HCT116 (cell line): Measurements from ENCODE around the gene AHCTF1.
"Not testable (repeated sequence)": the region's sequence is repeated elsewhere in the genome, so short reads cannot be mapped to it uniquely, and the experiment has no call there.

Experiments used
- EZH2phosphoT487 ChIP-seq: fragments of 200-600 bp; IDR thresholded peaks from 2 replicates; pipeline ENCODE4 v1.6.1; 2018; ENCODE audit warnings: antibody characterized with exemption, borderline replicate concordance
- ZFX ChIP-seq: fragments of 450-650 bp; IDR thresholded peaks from 2 replicates; pipeline ENCODE4 v1.6.1; 2017
- TF ChIP-seq, protein P1 (sequence below), 3 experiments: fragments of 200-600 bp in 1 of 3; sonication (generic) in 1 of 3; IDR thresholded peaks in 2 of 3; conservative IDR thresholded peaks in 1 of 3; 2 replicates each; pipeline ENCODE4 v1.5.1; 2012 to 2017; ENCODE audit warnings: low read depth in 2 of 3, low read length in 2 of 3, antibody characterized with exemption in 1 of 3, borderline replicate concordance in 1 of 3, control low read depth in 1 of 3, mild to moderate bottlenecking in 1 of 3, mixed read lengths in 1 of 3, mixed run types in 1 of 3, moderate library complexity in 1 of 3; ENCODE audit not compliant: insufficient read depth in 1 of 3

- TF ChIP-seq ZFX, EZH2phosphoT487: not testable (repeated sequence)
- TF ChIP-seq, protein P1, sequence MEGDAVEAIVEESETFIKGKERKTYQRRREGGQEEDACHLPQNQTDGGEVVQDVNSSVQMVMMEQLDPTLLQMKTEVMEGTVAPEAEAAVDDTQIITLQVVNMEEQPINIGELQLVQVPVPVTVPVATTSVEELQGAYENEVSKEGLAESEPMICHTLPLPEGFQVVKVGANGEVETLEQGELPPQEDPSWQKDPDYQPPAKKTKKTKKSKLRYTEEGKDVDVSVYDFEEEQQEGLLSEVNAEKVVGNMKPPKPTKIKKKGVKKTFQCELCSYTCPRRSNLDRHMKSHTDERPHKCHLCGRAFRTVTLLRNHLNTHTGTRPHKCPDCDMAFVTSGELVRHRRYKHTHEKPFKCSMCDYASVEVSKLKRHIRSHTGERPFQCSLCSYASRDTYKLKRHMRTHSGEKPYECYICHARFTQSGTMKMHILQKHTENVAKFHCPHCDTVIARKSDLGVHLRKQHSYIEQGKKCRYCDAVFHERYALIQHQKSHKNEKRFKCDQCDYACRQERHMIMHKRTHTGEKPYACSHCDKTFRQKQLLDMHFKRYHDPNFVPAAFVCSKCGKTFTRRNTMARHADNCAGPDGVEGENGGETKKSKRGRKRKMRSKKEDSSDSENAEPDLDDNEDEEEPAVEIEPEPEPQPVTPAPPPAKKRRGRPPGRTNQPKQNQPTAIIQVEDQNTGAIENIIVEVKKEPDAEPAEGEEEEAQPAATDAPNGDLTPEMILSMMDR (IDR thresholded peaks at IDR 0.05 in 2 of 3, conservative IDR thresholded peaks at IDR 0.05 in 1 of 3; ENCODE audit: borderline replicate concordance in 1 of 3, insufficient read depth in 1 of 3, low read depth in 2 of 3, low read length in 2 of 3) = not testable (repeated sequence)
These were observed 81.1 kb downstream of the AHCTF1 start for GRCh38 chr1:246850640-246851039.
